ENCODE measurements around the gene DLGAP4. TPM values are rescaled to one million over a fixed set of nuclear protein-coding genes. Genes with fewer than 3 reads are reported as not detected.
A peak's percentile ranks its signal among the peaks of the same experiment; 100 is the strongest.

The DLGAP4 gene
- total and polyA plus RNA-seq, 2 of the 13 experiments (the other 11 are each of a cell fraction or from before 2014, with no cell fraction given) = 15.2 to 26.7 TPM

DNA sequence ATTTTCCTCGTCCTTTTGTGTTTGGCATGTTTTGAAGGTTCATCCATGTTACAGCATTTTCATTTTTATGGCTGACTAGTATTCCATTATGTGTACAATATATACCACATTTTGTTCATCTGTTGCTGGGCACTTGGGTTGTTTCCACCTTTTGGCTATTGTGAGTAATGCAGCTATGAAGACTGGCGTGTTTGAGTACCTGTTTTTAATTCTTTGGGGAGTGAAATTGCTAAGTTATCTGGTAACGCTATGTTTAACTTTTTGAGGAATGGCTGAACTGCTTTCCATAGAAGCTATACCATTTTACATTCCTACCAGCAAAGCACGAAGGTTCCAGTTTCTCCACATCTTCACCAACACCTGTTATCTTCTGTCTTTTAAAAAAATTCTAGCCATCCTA lies 198.2 kb downstream of the DLGAP4 start:
- Histone ChIP-seq H3K9ac (ENCODE audit: insufficient read depth, low read depth, low read length) (no peak overlapping the region), H3K9me3 (ENCODE audit: low read length) (no peaks in the 10 kb centered on the region), H3K79me2 (ENCODE audit: insufficient read depth, low read length) (no peaks in the 10 kb centered on the region), H3K4me1 (ENCODE audit: insufficient read depth, low read length) (no peaks in the 10 kb centered on the region), H4K20me1 (ENCODE audit: insufficient read depth, low read length) (peaks cover 3% of the 10 kb centered on the region; the same call in 1 of the 2 replicates), H3K36me3 (replicated peaks in 1 of 2; ENCODE audit: control insufficient read depth in 1 of 2, insufficient read depth in 2 of 2, low read length in 2 of 2) (peaks cover 30 to 67% of the 10 kb centered on the region in 2 experiments), H3K27me3 (ENCODE audit: control insufficient read depth in 1 of 2, insufficient read depth in 2 of 2, low read length in 2 of 2) (no peaks in the 10 kb centered on the region), H3K4me2 (ENCODE audit: low read depth, low read length) (no peak overlapping the region), H3K27ac (ENCODE audit: extremely low read length, insufficient read depth, low read length) (no peak overlapping the region), H2AFZ (ENCODE audit: low read length) (no peak overlapping the region), H3K4me3 (replicated peaks in 1 of 3; ENCODE audit: insufficient read depth in 1 of 3, low read depth in 2 of 3, low read length in 3 of 3) (no peak overlapping the region)
- intact Hi-C loops (cut with micrococcal nuclease; ENCODE audit: unreplicated experiment) = no loop called here
- DNase-seq (ENCODE audit: low spot score) = no peak
- 97% methylated on average over 4 of the region's 4 CpGs for WGBS (ENCODE audit: low lambda C conversion rate)
- BruUV-seq (replicated peaks) = TSS peak; percentile 29
- no peak for ATAC-seq
- ChIA-PET POLR2A (no interaction called here), CTCF (ENCODE audit: low intra/inter-chr PET ratio, low total read pairs) (no interaction called here)
- FAIRE-seq = no peak
- in situ Hi-C loops (cut with HindIII; ENCODE audit: extremely low pct_ligation_motif_present, low pct_unique_long_range_greater_than_20kb) = no loop called here
- TF ChIP-seq ZBTB7A (CRISPR knock-in tag; IDR thresholded peaks at IDR 0.05) = no peak
- TF ChIP-seq ZNF496 (CRISPR knock-in tag; IDR thresholded peaks at IDR 0.05; ENCODE audit: insufficient replicate concordance) = no peak
- TF ChIP-seq RBM22 (optimal IDR thresholded peaks at IDR 0.05; ENCODE audit: low read length) = peak; percentile 46
- TF ChIP-seq RBM39 (IDR thresholded peaks at IDR 0.05; ENCODE audit: low read depth, low read length, poor library complexity, severe bottlenecking) = no peak
- no peak for TF ChIP-seq THAP11 (CRISPR knock-in tag; IDR thresholded peaks at IDR 0.05)
- no peak for TF ChIP-seq RXRB (CRISPR knock-in tag; IDR thresholded peaks at IDR 0.05; ENCODE audit: borderline replicate concordance)
- TF ChIP-seq NCOA5 (CRISPR knock-in tag; IDR thresholded peaks at IDR 0.05) = 0 out of 2 replicates have a peak, but pooled peaks have one; percentile 40
- TF ChIP-seq SETDB1 (CRISPR knock-in tag; IDR thresholded peaks at IDR 0.05; ENCODE audit: borderline replicate concordance) = no peak
- no peak for TF ChIP-seq ZNF746 (CRISPR knock-in tag; IDR thresholded peaks at IDR 0.05)
- no peak for TF ChIP-seq ISX (CRISPR knock-in tag; conservative IDR thresholded peaks at IDR 0.05)
- TF ChIP-seq, protein P1, sequence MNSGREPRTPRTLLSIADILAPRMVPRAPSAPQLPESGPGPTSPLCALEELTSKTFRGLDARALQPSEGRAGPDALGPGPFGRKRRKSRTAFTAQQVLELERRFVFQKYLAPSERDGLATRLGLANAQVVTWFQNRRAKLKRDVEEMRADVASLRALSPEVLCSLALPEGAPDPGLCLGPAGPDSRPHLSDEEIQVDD (CRISPR knock-in tag; IDR thresholded peaks at IDR 0.05; ENCODE audit: borderline replicate concordance) = no peak
- TF ChIP-seq, protein P2, sequence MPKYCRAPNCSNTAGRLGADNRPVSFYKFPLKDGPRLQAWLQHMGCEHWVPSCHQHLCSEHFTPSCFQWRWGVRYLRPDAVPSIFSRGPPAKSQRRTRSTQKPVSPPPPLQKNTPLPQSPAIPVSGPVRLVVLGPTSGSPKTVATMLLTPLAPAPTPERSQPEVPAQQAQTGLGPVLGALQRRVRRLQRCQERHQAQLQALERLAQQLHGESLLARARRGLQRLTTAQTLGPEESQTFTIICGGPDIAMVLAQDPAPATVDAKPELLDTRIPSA (CRISPR knock-in tag; IDR thresholded peaks at IDR 0.05; ENCODE audit: borderline replicate concordance) = no peak
- TF ChIP-seq ZNF468 (CRISPR knock-in tag; IDR thresholded peaks at IDR 0.05) = no peak
- no peak for TF ChIP-seq ZNF337 (CRISPR knock-in tag; IDR thresholded peaks at IDR 0.05; ENCODE audit: borderline replicate concordance, low read depth)
- TF ChIP-seq ARHGAP35 (CRISPR knock-in tag; IDR thresholded peaks at IDR 0.05; ENCODE audit: borderline replicate concordance) = no peak
- TF ChIP-seq, protein P3, sequence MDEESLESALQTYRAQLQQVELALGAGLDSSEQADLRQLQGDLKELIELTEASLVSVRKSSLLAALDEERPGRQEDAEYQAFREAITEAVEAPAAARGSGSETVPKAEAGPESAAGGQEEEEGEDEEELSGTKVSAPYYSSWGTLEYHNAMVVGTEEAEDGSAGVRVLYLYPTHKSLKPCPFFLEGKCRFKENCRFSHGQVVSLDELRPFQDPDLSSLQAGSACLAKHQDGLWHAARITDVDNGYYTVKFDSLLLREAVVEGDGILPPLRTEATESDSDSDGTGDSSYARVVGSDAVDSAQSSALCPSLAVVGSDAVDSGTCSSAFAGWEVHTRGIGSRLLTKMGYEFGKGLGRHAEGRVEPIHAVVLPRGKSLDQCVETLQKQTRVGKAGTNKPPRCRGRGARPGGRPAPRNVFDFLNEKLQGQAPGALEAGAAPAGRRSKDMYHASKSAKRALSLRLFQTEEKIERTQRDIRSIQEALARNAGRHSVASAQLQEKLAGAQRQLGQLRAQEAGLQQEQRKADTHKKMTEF (CRISPR knock-in tag; IDR thresholded peaks at IDR 0.05) = no peak
- peak; percentile 48; the same call in 1 of the 2 replicates for TF ChIP-seq RFX5 (IDR thresholded peaks at IDR 0.05; ENCODE audit: low read depth, low read length)
- no peak for TF ChIP-seq SP5 (CRISPR knock-in tag; IDR thresholded peaks at IDR 0.05; ENCODE audit: borderline replicate concordance, low read depth)
- TF ChIP-seq NR2F1 (CRISPR knock-in tag; IDR thresholded peaks at IDR 0.05) = no peak
- TF ChIP-seq, protein P4, sequence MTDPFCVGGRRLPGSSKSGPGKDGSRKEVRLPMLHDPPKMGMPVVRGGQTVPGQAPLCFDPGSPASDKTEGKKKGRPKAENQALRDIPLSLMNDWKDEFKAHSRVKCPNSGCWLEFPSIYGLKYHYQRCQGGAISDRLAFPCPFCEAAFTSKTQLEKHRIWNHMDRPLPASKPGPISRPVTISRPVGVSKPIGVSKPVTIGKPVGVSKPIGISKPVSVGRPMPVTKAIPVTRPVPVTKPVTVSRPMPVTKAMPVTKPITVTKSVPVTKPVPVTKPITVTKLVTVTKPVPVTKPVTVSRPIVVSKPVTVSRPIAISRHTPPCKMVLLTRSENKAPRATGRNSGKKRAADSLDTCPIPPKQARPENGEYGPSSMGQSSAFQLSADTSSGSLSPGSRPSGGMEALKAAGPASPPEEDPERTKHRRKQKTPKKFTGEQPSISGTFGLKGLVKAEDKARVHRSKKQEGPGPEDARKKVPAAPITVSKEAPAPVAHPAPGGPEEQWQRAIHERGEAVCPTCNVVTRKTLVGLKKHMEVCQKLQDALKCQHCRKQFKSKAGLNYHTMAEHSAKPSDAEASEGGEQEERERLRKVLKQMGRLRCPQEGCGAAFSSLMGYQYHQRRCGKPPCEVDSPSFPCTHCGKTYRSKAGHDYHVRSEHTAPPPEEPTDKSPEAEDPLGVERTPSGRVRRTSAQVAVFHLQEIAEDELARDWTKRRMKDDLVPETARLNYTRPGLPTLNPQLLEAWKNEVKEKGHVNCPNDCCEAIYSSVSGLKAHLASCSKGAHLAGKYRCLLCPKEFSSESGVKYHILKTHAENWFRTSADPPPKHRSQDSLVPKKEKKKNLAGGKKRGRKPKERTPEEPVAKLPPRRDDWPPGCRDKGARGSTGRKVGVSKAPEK (CRISPR knock-in tag; IDR thresholded peaks at IDR 0.05; ENCODE audit: borderline replicate concordance) = no peak
- no peak for TF ChIP-seq CCAR2 (optimal IDR thresholded peaks at IDR 0.05; ENCODE audit: low read depth, low read length)

Data from HepG2 (cell line).